Hematopoietic multipotent progenitor cell (in vitro differentiated cells): ENCODE data around the gene AMOTL2. TPM values are rescaled to one million over a fixed set of nuclear protein-coding genes. Genes with fewer than 3 reads are reported as not detected.

Experiments
- DNase-seq, 3 donors: peaks; one replicate each; pipeline ENCODE4 v3.0.0-alpha.2; 2011 to 2015; ENCODE audit warnings: low read depth in 2 of 3, low spot score in 2 of 3
- total RNA-seq: library from RNA; depleted of rRNA; stranded (reverse); fragments of >200 nt; gene quantifications from one replicate; pipeline ENCODE4 v1.2.3, GENCODE V29; 2012

Gene AMOTL2
- total RNA-seq, 1 donor = 1.6 TPM

- peak in 1 of 3 donors; percentile 28 for DNase-seq
Measured at GRCh38 chr3:134381076-134381475, 6.8 kb upstream of the AMOTL2 start.

GRCh38 chr3:134380249-134380648 lies 6.0 kb upstream of the AMOTL2 start:
- DNase-seq = no peak

GRCh38 chr3:134378818-134379217 lies 4.6 kb upstream of the AMOTL2 start:
- DNase-seq = no peak

- peak in 2 of 3 donors; percentile 29 to 37 for DNase-seq
Measured at GRCh38 chr3:134378384-134378783, 4.1 kb upstream of the AMOTL2 start.

- no peak for DNase-seq
Measured at GRCh38 chr3:134377896-134378295, 3.6 kb upstream of the AMOTL2 start.

- no peak for DNase-seq
Measured at GRCh38 chr3:134376786-134377426, 2.7 kb upstream of the AMOTL2 start.

- DNase-seq = no peak
Measured at GRCh38 chr3:134376385-134376765, 2.1 kb upstream of the AMOTL2 start.

- no peak for DNase-seq
Measured at GRCh38 chr3:134375582-134376384, 1.5 kb upstream of the AMOTL2 start.

- DNase-seq = no peak
Measured at GRCh38 chr3:134374791-134375581, 739 bp upstream of the AMOTL2 start.

- peak in 1 of 3 donors; percentile 51 for DNase-seq
Measured at GRCh38 chr3:134373271-134374104, 759 bp downstream of the AMOTL2 start.

GRCh38 chr3:134372396-134373270 lies 1.6 kb downstream of the AMOTL2 start:
- DNase-seq = no peak

- no peak for DNase-seq
Measured at GRCh38 chr3:134371542-134372324, 2.5 kb downstream of the AMOTL2 start.

- DNase-seq = no peak
Measured at GRCh38 chr3:134370611-134371531, 3.4 kb downstream of the AMOTL2 start.

GRCh38 chr3:134369861-134370596 lies 4.2 kb downstream of the AMOTL2 start:
- DNase-seq = no peak

GRCh38 chr3:134369231-134369741 lies 5.0 kb downstream of the AMOTL2 start:
- DNase-seq = no peak

GRCh38 chr3:134368751-134369105 lies 5.5 kb downstream of the AMOTL2 start:
- DNase-seq = no peak
